ENCODE measurements around the gene RNF17.

RNF17 gene

DNA sequence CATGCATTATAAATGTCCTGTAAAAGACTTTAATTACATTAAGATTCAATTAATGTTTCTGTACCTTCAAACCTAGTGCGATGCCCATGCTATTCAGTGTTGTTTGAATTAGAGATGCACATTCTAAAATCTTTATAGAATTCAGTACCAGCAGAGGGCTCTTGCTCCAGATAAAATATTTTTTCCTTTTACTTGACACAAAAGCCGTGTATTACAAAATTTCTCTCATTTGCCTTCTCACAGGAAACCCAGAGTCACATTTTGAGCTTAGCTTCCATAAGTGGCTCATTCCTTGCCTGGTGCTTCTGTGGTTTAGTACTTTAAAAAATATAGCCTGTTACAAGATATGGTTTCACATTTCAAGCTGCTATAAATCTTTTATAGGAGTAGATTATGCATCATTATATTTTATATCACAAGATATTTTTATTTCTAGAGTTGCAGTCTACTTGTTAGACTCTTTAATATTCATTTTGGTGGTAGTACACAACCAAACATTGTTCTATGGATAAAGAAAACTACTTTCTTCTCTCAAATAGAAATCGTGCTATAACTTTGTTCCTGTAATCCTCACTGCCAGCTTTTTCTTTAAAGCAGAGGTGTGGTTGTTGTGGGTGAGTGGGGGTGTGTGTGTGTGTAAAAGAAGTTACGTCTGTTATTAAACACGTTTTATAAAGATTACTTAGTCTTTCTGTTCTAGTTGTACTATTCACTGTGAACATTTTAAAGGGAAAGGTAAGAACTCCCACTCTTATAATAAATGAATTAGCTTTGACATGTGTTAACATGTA lies 101.4 kb downstream of the RNF17 start:
- DNase-seq (ENCODE audit: low read depth): no peak
- no peak overlapping the region for H3K4me3 ChIP-seq (ENCODE audit: low read depth, low read length)
- in situ Hi-C loops (cut with HindIII; ENCODE audit: low sequenced_read_pairs): no loop called here
- TF ChIP-seq, protein P1, sequence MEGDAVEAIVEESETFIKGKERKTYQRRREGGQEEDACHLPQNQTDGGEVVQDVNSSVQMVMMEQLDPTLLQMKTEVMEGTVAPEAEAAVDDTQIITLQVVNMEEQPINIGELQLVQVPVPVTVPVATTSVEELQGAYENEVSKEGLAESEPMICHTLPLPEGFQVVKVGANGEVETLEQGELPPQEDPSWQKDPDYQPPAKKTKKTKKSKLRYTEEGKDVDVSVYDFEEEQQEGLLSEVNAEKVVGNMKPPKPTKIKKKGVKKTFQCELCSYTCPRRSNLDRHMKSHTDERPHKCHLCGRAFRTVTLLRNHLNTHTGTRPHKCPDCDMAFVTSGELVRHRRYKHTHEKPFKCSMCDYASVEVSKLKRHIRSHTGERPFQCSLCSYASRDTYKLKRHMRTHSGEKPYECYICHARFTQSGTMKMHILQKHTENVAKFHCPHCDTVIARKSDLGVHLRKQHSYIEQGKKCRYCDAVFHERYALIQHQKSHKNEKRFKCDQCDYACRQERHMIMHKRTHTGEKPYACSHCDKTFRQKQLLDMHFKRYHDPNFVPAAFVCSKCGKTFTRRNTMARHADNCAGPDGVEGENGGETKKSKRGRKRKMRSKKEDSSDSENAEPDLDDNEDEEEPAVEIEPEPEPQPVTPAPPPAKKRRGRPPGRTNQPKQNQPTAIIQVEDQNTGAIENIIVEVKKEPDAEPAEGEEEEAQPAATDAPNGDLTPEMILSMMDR (IDR thresholded peaks at IDR 0.05; ENCODE audit: low read depth, low read length, missing control alignments): no peak

DNA sequence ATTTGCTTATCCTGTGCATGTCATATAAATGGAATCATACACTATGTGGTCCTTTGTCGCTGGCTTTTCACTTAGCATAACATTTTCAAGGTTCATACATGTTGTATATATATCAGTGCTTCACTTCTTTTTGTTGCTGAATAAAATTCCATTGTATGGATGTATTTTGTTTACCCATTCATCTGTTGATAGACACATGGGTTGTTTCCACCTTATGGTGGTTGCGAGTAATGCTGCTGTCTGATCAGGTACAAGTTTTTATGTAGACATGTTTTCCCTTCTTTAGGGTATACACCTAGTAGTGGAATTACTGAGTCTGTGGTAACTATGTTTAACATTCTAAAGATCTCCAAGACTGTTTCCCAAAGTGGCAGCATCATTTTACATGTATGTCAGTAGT lies 102.5 kb downstream of the RNF17 start:
- TF ChIP-seq, protein P1 (IDR thresholded peaks at IDR 0.05; ENCODE audit: low read depth, low read length, missing control alignments): no peak
- H3K4me3 ChIP-seq (ENCODE audit: low read depth, low read length): no peak overlapping the region
- in situ Hi-C loops (cut with HindIII; ENCODE audit: low sequenced_read_pairs): no loop called here
- no peak for DNase-seq (ENCODE audit: low read depth)

DNA sequence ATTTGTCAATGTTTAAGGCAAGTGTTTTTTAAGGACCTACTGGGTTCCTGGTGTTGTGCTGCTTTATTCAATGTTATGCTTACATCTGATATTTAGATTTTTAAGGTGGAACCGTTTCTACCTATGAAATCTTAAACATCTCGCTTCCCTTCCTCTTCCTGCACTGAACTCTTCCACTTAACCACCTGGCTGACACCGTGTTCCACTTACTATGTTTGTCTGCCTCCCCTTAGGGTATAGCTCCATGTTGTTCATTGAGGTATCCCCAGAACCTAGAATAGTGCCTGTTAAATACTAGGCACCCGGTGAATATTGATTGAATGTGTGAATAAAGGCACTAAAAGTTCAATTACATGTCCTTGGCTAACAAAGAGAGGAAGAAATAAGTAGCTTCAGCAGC lies 104.9 kb downstream of the RNF17 start:
- TF ChIP-seq, protein P1 (IDR thresholded peaks at IDR 0.05; ENCODE audit: low read depth, low read length, missing control alignments): no peak
- no peak overlapping the region for H3K4me3 ChIP-seq (ENCODE audit: low read depth, low read length)
- in situ Hi-C loops (cut with HindIII; ENCODE audit: low sequenced_read_pairs): no loop called here
- no peak for DNase-seq (ENCODE audit: low read depth)

DNA sequence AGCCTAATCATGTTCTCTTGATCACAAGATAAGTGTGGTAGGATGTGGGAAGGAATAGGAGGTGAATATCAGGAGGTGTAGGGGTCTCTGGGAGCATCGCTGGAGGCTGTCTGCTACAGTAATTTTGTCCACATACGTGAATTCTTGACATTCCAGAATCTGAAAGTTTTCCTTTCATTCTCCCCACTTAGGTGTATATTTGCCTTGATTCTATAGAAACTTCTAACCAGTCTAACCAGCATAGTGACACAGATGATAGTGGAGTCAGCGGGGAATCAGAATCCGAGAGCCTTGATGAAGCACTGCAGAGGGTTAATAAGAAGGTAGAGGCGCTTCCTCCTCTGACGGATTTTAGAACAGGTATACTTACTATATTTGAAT lies 106.4 kb downstream of the RNF17 start:
- no peak for DNase-seq (ENCODE audit: low read depth)
- no peak overlapping the region for H3K4me3 ChIP-seq (ENCODE audit: low read depth, low read length)
- TF ChIP-seq, protein P1 (IDR thresholded peaks at IDR 0.05; ENCODE audit: low read depth, low read length, missing control alignments): no peak
- in situ Hi-C loops (cut with HindIII; ENCODE audit: low sequenced_read_pairs): no loop called here

DNA sequence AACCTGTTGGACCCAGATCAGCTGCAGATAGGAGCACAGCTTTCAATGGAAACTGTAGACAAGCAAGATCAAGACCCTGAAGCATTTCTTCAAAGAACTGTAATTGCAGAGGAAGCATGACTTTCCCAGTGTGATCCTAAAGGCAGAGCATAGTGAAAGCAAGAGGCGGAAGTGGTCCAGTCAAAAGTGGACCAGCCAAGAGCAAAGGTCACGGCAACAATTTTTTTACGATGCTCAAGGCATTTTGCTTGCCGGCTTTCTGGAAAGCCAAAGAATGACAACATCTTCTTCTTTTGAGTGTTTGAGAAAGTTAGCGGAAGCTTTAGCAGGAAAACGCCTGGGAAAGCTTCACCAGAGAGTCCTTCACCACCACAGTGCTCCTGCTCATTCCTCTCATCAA lies 111.6 kb downstream of the RNF17 start:
- TF ChIP-seq, protein P1 (IDR thresholded peaks at IDR 0.05; ENCODE audit: low read depth, low read length, missing control alignments): no peak
- in situ Hi-C loops (cut with HindIII; ENCODE audit: low sequenced_read_pairs): no loop called here
- no peak overlapping the region for H3K4me3 ChIP-seq (ENCODE audit: low read depth, low read length)
- no peak for DNase-seq (ENCODE audit: low read depth)

DNA sequence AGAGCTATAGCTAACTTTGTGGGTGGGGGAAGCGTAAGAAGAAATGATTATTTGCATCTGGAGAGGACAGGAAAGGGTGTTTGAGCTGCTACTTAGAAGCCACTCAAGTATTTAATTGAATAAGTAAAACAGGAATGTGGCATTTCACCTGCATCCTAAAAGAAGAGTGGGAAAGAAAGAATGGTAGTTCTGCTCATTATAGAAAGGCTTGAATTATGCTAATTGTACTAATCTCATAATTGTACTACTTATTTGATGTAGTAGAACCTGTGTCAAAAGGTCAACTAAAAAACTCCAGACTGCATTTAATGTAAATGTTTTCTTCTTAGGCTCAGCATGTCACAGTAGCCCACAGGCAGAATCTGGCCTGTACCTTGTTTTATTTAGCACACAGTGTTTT lies 113.6 kb downstream of the RNF17 start:
- H3K4me3 ChIP-seq (ENCODE audit: low read depth, low read length): no peak overlapping the region
- in situ Hi-C loops (cut with HindIII; ENCODE audit: low sequenced_read_pairs): no loop called here
- TF ChIP-seq, protein P1 (IDR thresholded peaks at IDR 0.05; ENCODE audit: low read depth, low read length, missing control alignments): no peak
- no peak for DNase-seq (ENCODE audit: low read depth)
